KOPT-K1 (cell line): ENCODE results near the gene ALOX5.
"Not testable (repeated sequence)": the region's sequence is repeated elsewhere in the genome, so short reads cannot be mapped to it uniquely, and the experiment has no call there.

Experiments
- H3K27ac ChIP-seq: fragments of 200-600 bp; sonication (generic); 2 replicates; pipeline ENCODE4 v1.5.1; 2016; ENCODE audit warnings: antibody characterized with exemption, mild to moderate bottlenecking, low read depth, low read length; ENCODE audit not compliant: poor library complexity, severe bottlenecking
- H3K36me3 ChIP-seq: fragments of 200-600 bp; sonication (generic); 2 replicates; pipeline ENCODE4 v1.5.1; 2017; ENCODE audit warnings: antibody characterized with exemption, mild to moderate bottlenecking, low read length, moderate library complexity; ENCODE audit not compliant: insufficient read depth
- H3K9me3 ChIP-seq: fragments of 200-600 bp; sonication (generic); 2 replicates; pipeline ENCODE4 v1.5.1; 2017; ENCODE audit warnings: antibody characterized with exemption, low read length, mild to moderate bottlenecking; ENCODE audit not compliant: insufficient read depth, poor library complexity, severe bottlenecking

Gene ALOX5

GRCh38 chr10:45380903-45381620 is 7.0 kb downstream of the ALOX5 start:
- H3K27ac ChIP-seq, result no peak overlapping the region
- no peaks in the 10 kb centered on the region for H3K9me3 ChIP-seq
- H3K36me3 ChIP-seq, result no peaks in the 10 kb centered on the region

- Histone ChIP-seq H3K9me3 (no peaks in the 10 kb centered on the region), H3K27ac (no peak overlapping the region), H3K36me3 (no peaks in the 10 kb centered on the region)
Observed at GRCh38 chr10:45382591-45382990, 8.6 kb downstream of the ALOX5 start.

- Histone ChIP-seq H3K9me3 (no peaks in the 10 kb centered on the region), H3K27ac (no peak overlapping the region), H3K36me3 (no peaks in the 10 kb centered on the region)
Observed at GRCh38 chr10:45383682-45384330, 9.8 kb downstream of the ALOX5 start.

GRCh38 chr10:45386657-45387056 is 12.6 kb downstream of the ALOX5 start:
- H3K36me3 ChIP-seq, result no peaks in the 10 kb centered on the region
- H3K9me3 ChIP-seq, result no peaks in the 10 kb centered on the region

GRCh38 chr10:45387096-45387893 is 13.3 kb downstream of the ALOX5 start:
- H3K36me3 ChIP-seq, result no peaks in the 10 kb centered on the region
- no peaks in the 10 kb centered on the region for H3K9me3 ChIP-seq
- H3K27ac ChIP-seq, result no peak overlapping the region

More at GRCh38 chr10:45386657-45387056, 12.6 kb downstream of the ALOX5 start:
- no peak overlapping the region for H3K27ac ChIP-seq

GRCh38 chr10:45389671-45390070 is 15.7 kb downstream of the ALOX5 start:
- H3K9me3 ChIP-seq, H3K36me3 ChIP-seq, H3K27ac ChIP-seq: not testable (repeated sequence)

GRCh38 chr10:45391636-45392035 is 17.6 kb downstream of the ALOX5 start:
- H3K9me3 ChIP-seq, H3K27ac ChIP-seq, H3K36me3 ChIP-seq: not testable (repeated sequence)

- Histone ChIP-seq H3K27ac (no peak overlapping the region), H3K36me3 (no peaks in the 10 kb centered on the region), H3K9me3 (no peaks in the 10 kb centered on the region)
Observed at GRCh38 chr10:45395554-45395953, 21.5 kb downstream of the ALOX5 start.

GRCh38 chr10:45398595-45398994 is 24.6 kb downstream of the ALOX5 start:
- H3K27ac ChIP-seq, result no peak overlapping the region
- no peaks in the 10 kb centered on the region for H3K36me3 ChIP-seq
- H3K9me3 ChIP-seq, result no peaks in the 10 kb centered on the region

- Histone ChIP-seq H3K27ac (no peak overlapping the region), H3K36me3 (no peaks in the 10 kb centered on the region), H3K9me3 (no peaks in the 10 kb centered on the region)
Observed at GRCh38 chr10:45399113-45399512, 25.1 kb downstream of the ALOX5 start.

GRCh38 chr10:45403151-45403550 is 29.1 kb downstream of the ALOX5 start:
- H3K27ac ChIP-seq, result no peak overlapping the region
- no peaks in the 10 kb centered on the region for H3K36me3 ChIP-seq
- no peaks in the 10 kb centered on the region for H3K9me3 ChIP-seq

- H3K27ac ChIP-seq, result no peak overlapping the region
- no peaks in the 10 kb centered on the region for H3K36me3 ChIP-seq
- H3K9me3 ChIP-seq, result no peaks in the 10 kb centered on the region
Observed at GRCh38 chr10:45404087-45404769, 30.2 kb downstream of the ALOX5 start.

- no peak overlapping the region for H3K27ac ChIP-seq
- H3K9me3 ChIP-seq, result no peaks in the 10 kb centered on the region
- no peaks in the 10 kb centered on the region for H3K36me3 ChIP-seq
Observed at GRCh38 chr10:45404770-45405120, 30.7 kb downstream of the ALOX5 start.

- no peaks in the 10 kb centered on the region for H3K36me3 ChIP-seq
- no peaks in the 10 kb centered on the region for H3K9me3 ChIP-seq
- no peak overlapping the region for H3K27ac ChIP-seq
Observed at GRCh38 chr10:45407542-45407941, 33.5 kb downstream of the ALOX5 start.
